IMR-90 (cell line): ENCODE data around the gene CLIC1. TPM values are rescaled to one million over a fixed set of nuclear protein-coding genes. Genes with fewer than 3 reads are reported as not detected.
A peak's percentile ranks its signal among the peaks of the same experiment; 100 is the strongest.

Experiments
- ATAC-seq: fragments of 200-7000 bp; cut with Tn5 transposase; 2 replicates; pipeline ENCODE4 v1.9.1; 2020; ENCODE audit warnings: low read depth, mild to moderate bottlenecking, moderate library complexity
- BruUV-seq: library from RNA; stranded (reverse); fragments of 400-500 nt; replicated peaks from 2 replicates; lab custom pipeline; 2021; lab: Mats Ljungman, UMichigan
- CTCF ChIA-PET: fragments of 300-600 bp; formaldehyde crosslinking; extraction: SDS; loops from one replicate; lab custom pipeline; 2021; ENCODE audit warnings: antibody characterized with exemption; lab: Yijun Ruan, JAX
- POLR2A ChIA-PET: fragments of 300-600 bp; sonication (Branson Sonifier 250); formaldehyde crosslinking; loops from one replicate; lab custom pipeline; 2022; ENCODE audit warnings: antibody characterized with exemption; ENCODE audit not compliant: unreplicated experiment; lab: Charles Lee
- DNase-seq: peaks from one replicate; pipeline ENCODE4 v3.0.0; 2013
- H2AFZ ChIP-seq: replicated peaks from 2 replicates; pipeline ENCODE3; 2013; ENCODE audit warnings: low read length, mild to moderate bottlenecking; ENCODE audit not compliant: poor library complexity
- H2AK5ac ChIP-seq: 2 replicates; pipeline ENCODE4 v1.6.1; 2013; ENCODE audit warnings: low read depth, low read length, inconsistent platforms
- H2AK9ac ChIP-seq: replicated peaks from 2 replicates; pipeline ENCODE3; 2013; ENCODE audit warnings: mild to moderate bottlenecking, low read depth, low read length, moderate library complexity; ENCODE audit not compliant: poor library complexity
- H2BK120ac ChIP-seq: 2 replicates; pipeline ENCODE4 v1.6.1; 2013; ENCODE audit warnings: low read depth, low read length, inconsistent platforms
- H2BK15ac ChIP-seq: 3 replicates; pipeline ENCODE4 v1.6.1; 2013; ENCODE audit warnings: low read depth, low read length, inconsistent platforms
- H2BK20ac ChIP-seq: 2 replicates; pipeline ENCODE4 v1.6.1; 2013; ENCODE audit warnings: low read depth, mild to moderate bottlenecking, inconsistent platforms, low read length, moderate library complexity
- H2BK5ac ChIP-seq: 2 replicates; pipeline ENCODE4 v1.6.1; 2013; ENCODE audit warnings: mild to moderate bottlenecking, low read depth, low read length, inconsistent platforms; ENCODE audit not compliant: poor library complexity, severe bottlenecking
- H3K14ac ChIP-seq: replicated peaks from 2 replicates; pipeline ENCODE4 v1.6.1; 2013; ENCODE audit warnings: low read depth, low read length, inconsistent platforms
- H3K18ac ChIP-seq: 2 replicates; pipeline ENCODE4 v1.6.1; 2013; ENCODE audit warnings: low read depth, low read length, control low read depth
- H3K23ac ChIP-seq: 2 replicates; pipeline ENCODE4 v1.6.1; 2013; ENCODE audit warnings: low read depth, low read length, inconsistent platforms
- H3K27ac ChIP-seq: 2 replicates; pipeline ENCODE4 v1.5.1; 2013; ENCODE audit warnings: mild to moderate bottlenecking, control low read depth, low read length; ENCODE audit not compliant: insufficient read depth
- H3K27me3 ChIP-seq: 2 replicates; pipeline ENCODE4 v1.6.1; 2013; ENCODE audit warnings: low read length; ENCODE audit not compliant: control insufficient read depth, insufficient read depth
- H3K36me3 ChIP-seq: 2 replicates; pipeline ENCODE4 v1.6.1; 2013; ENCODE audit warnings: low read length, mixed read lengths; ENCODE audit not compliant: control insufficient read depth, insufficient read depth
- H3K4ac ChIP-seq: 2 replicates; pipeline ENCODE4 v1.6.1; 2013; ENCODE audit warnings: low read depth, low read length, inconsistent platforms
- H3K4me1 ChIP-seq: 2 replicates; pipeline ENCODE4 v1.6.1; 2013; ENCODE audit warnings: low read length, mixed read lengths; ENCODE audit not compliant: control insufficient read depth, insufficient read depth
- H3K4me2 ChIP-seq: 2 replicates; pipeline ENCODE4 v1.6.1; 2013; ENCODE audit warnings: low read depth, mild to moderate bottlenecking, control low read depth, low read length, moderate library complexity
- H3K4me3 ChIP-seq: 2 replicates; pipeline ENCODE4 v1.5.1; 2013; ENCODE audit warnings: low read depth, mild to moderate bottlenecking, control low read depth, low read length, moderate library complexity; ENCODE audit not compliant: insufficient read depth
- H3K56ac ChIP-seq: 2 replicates; pipeline ENCODE4 v1.6.1; 2013; ENCODE audit warnings: low read length, inconsistent platforms; ENCODE audit not compliant: insufficient read depth; ENCODE audit errors: extremely low read depth
- H3K79me1 ChIP-seq, 2 experiments: 2 replicates each; pipeline ENCODE4 v1.6.1; 2013; ENCODE audit warnings: low read length in 2 of 2, inconsistent platforms in 1 of 2, low read depth in 1 of 2
- H3K9ac ChIP-seq: 2 replicates; pipeline ENCODE4 v1.6.1; 2013; ENCODE audit warnings: low read depth, low read length, control low read depth
- H3K9me1 ChIP-seq: 2 replicates; pipeline ENCODE4 v1.6.1; 2013; ENCODE audit warnings: low read length, inconsistent platforms; ENCODE audit not compliant: insufficient read depth
- H3K9me3 ChIP-seq: 2 replicates; pipeline ENCODE4 v1.6.1; 2013; ENCODE audit warnings: low read length; ENCODE audit not compliant: control insufficient read depth, insufficient read depth
- H4K20me1 ChIP-seq: 2 replicates; pipeline ENCODE4 v1.6.1; 2013; ENCODE audit warnings: low read length, inconsistent platforms; ENCODE audit not compliant: insufficient read depth
- H4K5ac ChIP-seq: 2 replicates; pipeline ENCODE4 v1.6.1; 2013; ENCODE audit warnings: mild to moderate bottlenecking, low read depth, low read length, control low read depth
- H4K8ac ChIP-seq, 2 experiments: 2 replicates each; pipeline ENCODE4 v1.6.1; 2013; ENCODE audit warnings: low read depth in 2 of 2, low read length in 2 of 2, control low read depth in 1 of 2, inconsistent platforms in 1 of 2
- H4K91ac ChIP-seq: 2 replicates; pipeline ENCODE4 v1.6.1; 2013; ENCODE audit warnings: low read depth, low read length, inconsistent platforms; ENCODE audit not compliant: insufficient read depth
- BHLHE40 ChIP-seq: fragments of 150-350 bp; IDR thresholded peaks from 2 replicates; pipeline ENCODE4 v1.6.1; 2016; ENCODE audit warnings: mild to moderate bottlenecking, low read depth, low read length
- CHD1 ChIP-seq: IDR thresholded peaks from 2 replicates; pipeline ENCODE4 v1.6.1; 2012; ENCODE audit warnings: low read depth, low read length, improper control_type of control experiment
- FOS ChIP-seq: fragments of 150-350 bp; IDR thresholded peaks from 2 replicates; pipeline ENCODE4 v1.6.1; 2016; ENCODE audit warnings: low read depth, low read length
- MAFK ChIP-seq: IDR thresholded peaks from 2 replicates; pipeline ENCODE4 v1.6.1; 2012; ENCODE audit warnings: low read depth, low read length, improper control_type of control experiment
- MAZ ChIP-seq: IDR thresholded peaks from 2 replicates; pipeline ENCODE4 v1.6.1; 2012; ENCODE audit warnings: low read depth, mild to moderate bottlenecking, low read length, improper control_type of control experiment, moderate library complexity, borderline replicate concordance
- MXI1 ChIP-seq: IDR thresholded peaks from 2 replicates; pipeline ENCODE4 v1.6.1; 2012; ENCODE audit warnings: low read depth, mild to moderate bottlenecking, low read length, moderate library complexity, borderline replicate concordance
- RFX5 ChIP-seq: IDR thresholded peaks from 2 replicates; pipeline ENCODE4 v1.8.0; 2012; ENCODE audit warnings: low read depth, mild to moderate bottlenecking, low read length, moderate library complexity
- SMC3 ChIP-seq: fragments of 150-350 bp; IDR thresholded peaks from 2 replicates; pipeline ENCODE4 v1.6.1; 2016; ENCODE audit warnings: low read depth, mild to moderate bottlenecking, antibody characterized with exemption, low read length, moderate library complexity
- WGBS, 2 experiments: methylation state at CpG; one replicate each; pipeline versions ENCODE4 v1.1.5 to v1.1.7; 2013; ENCODE audit warnings: missing lambda C conversion rate in 2 of 2; ENCODE audit not compliant: insufficient read length in 1 of 2; ENCODE audit errors: extremely low coverage in 2 of 2; 5-methylcytosine and 5-hydroxymethylcytosine counted together
- dilution Hi-C: fragments of 300-500 bp; cut with HindIII; formaldehyde crosslinking; loops from one replicate; pipeline ENCODE4 v1.14.3; 2018; ENCODE audit warnings: low sequenced_read_pairs; ENCODE audit not compliant: unreplicated experiment
- in situ Hi-C: fragments of 300-500 bp; cut with MboI; formaldehyde crosslinking; loops from 3 replicates; pipeline ENCODE4 v1.14.3; 2019; ENCODE audit warnings: low sequenced_read_pairs, inconsistent platforms, mixed read lengths
- intact Hi-C: fragments of 100-400 bp; cut with micrococcal nuclease; formaldehyde crosslinking; loops from 2 replicates; pipeline ENCODE4 v1.10.0; 2022
- polyA plus RNA-seq, 3 experiments: library from polyadenylated mRNA; depleted of rRNA; stranded (reverse); fragments of >200 nt; gene quantifications; 2 replicates each; pipeline ENCODE4 v1.2.3, GENCODE V29; 2012; ENCODE audit warnings: low replicate concordance in 1 of 3
- total RNA-seq: library from RNA; depleted of rRNA; stranded (reverse); fragments of >200 nt; gene quantifications from 2 replicates; pipeline ENCODE4 v1.2.3, GENCODE V29; 2012
- TF ChIP-seq, protein P1 (sequence below): conservative IDR thresholded peaks from 2 replicates; pipeline ENCODE4 v1.5.1; 2012; ENCODE audit warnings: mild to moderate bottlenecking, low read depth, low read length, improper control_type of control experiment
- TF ChIP-seq, protein P2 (sequence below): fragments of 150-350 bp; IDR thresholded peaks from 2 replicates; pipeline ENCODE4 v1.6.1; 2016; ENCODE audit warnings: low read depth, mild to moderate bottlenecking, low read length, moderate library complexity, borderline replicate concordance

Gene CLIC1
- total and polyA plus RNA-seq, 2 of the 4 experiments (the other 2 are of a cell fraction), result 706 to 1,185 TPM

DNA sequence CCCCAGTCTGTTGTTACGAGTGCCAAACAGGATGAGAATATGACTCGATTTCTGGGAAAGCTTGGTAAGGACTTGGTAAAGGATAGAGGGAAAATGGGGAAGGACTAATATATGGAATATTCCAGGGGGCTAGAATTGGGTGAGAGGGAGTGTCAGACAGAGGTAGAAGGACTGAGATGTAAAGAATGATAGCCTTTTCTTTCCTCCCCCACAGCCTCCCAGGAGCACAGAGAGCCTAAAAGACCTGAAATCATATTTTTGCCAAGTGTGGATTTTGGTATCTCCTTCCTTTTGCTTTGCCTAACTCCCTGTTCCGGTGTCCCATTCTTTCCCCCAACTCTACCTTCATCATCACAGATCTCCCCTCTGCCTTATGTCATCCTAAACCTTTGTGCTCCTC lies 6.6 kb upstream of the CLIC1 start (continued):
- TF ChIP-seq RFX5 (no peak), BHLHE40 (no peak), SMC3 (no peak), CHD1 (no peak)

DNA sequence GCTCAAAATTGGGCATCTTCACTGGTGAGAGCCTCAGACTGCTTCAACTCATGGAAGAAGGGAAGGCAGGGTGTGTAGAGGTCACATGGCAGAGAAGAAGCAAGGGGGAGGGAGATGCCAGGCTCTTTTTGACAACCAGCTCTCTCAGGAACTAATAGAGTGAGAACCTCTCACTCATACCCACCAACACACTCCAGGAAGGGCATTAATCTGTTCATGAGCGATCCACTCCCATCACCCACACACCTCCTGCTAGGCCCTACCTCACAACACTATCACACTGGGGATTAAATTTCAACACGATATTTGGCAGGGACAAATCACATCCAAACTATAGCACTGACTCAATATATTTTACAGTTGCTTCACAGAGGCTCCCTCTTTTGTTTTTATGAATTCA lies 5.5 kb upstream of the CLIC1 start:
- dilution Hi-C loops (no loop called here), intact Hi-C loops (no loop called here), in situ Hi-C loops (no loop called here)
- Histone ChIP-seq H4K5ac (no peak overlapping the region), H2AFZ (no peak overlapping the region), H2AK5ac (no peak overlapping the region), H3K36me3 (peaks cover 3% of the 10 kb centered on the region), H2BK5ac (no peak overlapping the region), H2BK20ac (no peak overlapping the region), H3K4ac (no peak overlapping the region), H3K56ac (no peak overlapping the region), H3K18ac (no peak overlapping the region), H3K27ac (no peak overlapping the region), H3K4me1 (peaks cover 10% of the 10 kb centered on the region), H4K20me1 (no peaks in the 10 kb centered on the region), H3K4me2 (no peak overlapping the region), H4K91ac (no peak overlapping the region), H3K79me1 (peaks cover 10 to 40% of the 10 kb centered on the region in 2 experiments; a peak in 3 of 4 replicates), H3K9ac (no peak overlapping the region), H3K4me3 (no peak overlapping the region), H2BK120ac (no peak overlapping the region), H3K14ac (no peak overlapping the region), H2BK15ac (no peak overlapping the region), H4K8ac (no peak overlapping the region), H3K9me3 (no peaks in the 10 kb centered on the region), H3K9me1 (peaks cover 9% of the 10 kb centered on the region), H2AK9ac (peak overlapping the region; percentile 47), H3K23ac (no peak overlapping the region), H3K27me3 (no peaks in the 10 kb centered on the region)
- TF ChIP-seq MAFK (no peak), SMC3 (no peak), FOS (no peak), MAZ (no peak), MXI1 (no peak)
- TF ChIP-seq, protein P1, sequence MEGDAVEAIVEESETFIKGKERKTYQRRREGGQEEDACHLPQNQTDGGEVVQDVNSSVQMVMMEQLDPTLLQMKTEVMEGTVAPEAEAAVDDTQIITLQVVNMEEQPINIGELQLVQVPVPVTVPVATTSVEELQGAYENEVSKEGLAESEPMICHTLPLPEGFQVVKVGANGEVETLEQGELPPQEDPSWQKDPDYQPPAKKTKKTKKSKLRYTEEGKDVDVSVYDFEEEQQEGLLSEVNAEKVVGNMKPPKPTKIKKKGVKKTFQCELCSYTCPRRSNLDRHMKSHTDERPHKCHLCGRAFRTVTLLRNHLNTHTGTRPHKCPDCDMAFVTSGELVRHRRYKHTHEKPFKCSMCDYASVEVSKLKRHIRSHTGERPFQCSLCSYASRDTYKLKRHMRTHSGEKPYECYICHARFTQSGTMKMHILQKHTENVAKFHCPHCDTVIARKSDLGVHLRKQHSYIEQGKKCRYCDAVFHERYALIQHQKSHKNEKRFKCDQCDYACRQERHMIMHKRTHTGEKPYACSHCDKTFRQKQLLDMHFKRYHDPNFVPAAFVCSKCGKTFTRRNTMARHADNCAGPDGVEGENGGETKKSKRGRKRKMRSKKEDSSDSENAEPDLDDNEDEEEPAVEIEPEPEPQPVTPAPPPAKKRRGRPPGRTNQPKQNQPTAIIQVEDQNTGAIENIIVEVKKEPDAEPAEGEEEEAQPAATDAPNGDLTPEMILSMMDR, result no peak
- TF ChIP-seq, protein P2, sequence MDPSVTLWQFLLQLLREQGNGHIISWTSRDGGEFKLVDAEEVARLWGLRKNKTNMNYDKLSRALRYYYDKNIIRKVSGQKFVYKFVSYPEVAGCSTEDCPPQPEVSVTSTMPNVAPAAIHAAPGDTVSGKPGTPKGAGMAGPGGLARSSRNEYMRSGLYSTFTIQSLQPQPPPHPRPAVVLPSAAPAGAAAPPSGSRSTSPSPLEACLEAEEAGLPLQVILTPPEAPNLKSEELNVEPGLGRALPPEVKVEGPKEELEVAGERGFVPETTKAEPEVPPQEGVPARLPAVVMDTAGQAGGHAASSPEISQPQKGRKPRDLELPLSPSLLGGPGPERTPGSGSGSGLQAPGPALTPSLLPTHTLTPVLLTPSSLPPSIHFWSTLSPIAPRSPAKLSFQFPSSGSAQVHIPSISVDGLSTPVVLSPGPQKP, result no peak
- no CpG with 5 or more reads among the region's 2 CpGs for WGBS, 2 experiments
- no TSS peak for BruUV-seq
- ChIA-PET CTCF (no interaction called here), POLR2A (no interaction called here)
- no peak for ATAC-seq
- no peak for DNase-seq
